NB4 (cell line): ENCODE results near the gene C3orf38.

Source experiments
- CTCF ChIP-seq: IDR thresholded peaks from one replicate; pipeline ENCODE4 v1.5.1; 2012; ENCODE audit warnings: low read depth, low read length
- MAX ChIP-seq: IDR thresholded peaks from 2 replicates; pipeline ENCODE4 v1.6.1; 2011; ENCODE audit warnings: low read depth, low read length
- MYC ChIP-seq: IDR thresholded peaks from 2 replicates; pipeline ENCODE4 v1.6.1; 2011; ENCODE audit warnings: low read depth, low read length
- POLR2A ChIP-seq: IDR thresholded peaks from 2 replicates; pipeline ENCODE4 v1.6.1; 2011; ENCODE audit warnings: mild to moderate bottlenecking; ENCODE audit not compliant: insufficient read length; ENCODE audit errors: extremely low read depth

DNA sequence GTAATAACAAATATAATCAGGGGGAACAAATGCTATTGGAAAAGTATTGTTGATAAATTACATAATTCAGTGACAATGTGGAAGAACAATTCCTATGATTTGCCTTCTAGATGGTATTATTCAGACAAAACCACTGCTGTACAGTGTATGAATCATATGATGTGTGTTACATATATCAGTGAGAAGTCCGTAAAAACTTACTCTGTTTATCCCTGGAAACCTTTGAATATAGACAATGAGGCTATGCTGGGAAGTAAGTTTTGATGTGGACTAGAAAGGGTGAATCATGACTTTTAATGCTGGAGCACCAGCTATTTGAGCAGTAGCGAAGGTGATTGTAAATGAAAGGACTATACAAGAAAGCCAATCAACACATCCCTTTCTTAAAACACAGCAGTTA is 17.9 kb downstream of the C3orf38 start:
- TF ChIP-seq CTCF (no peak), POLR2A (no peak), MYC (no peak), MAX (no peak)
